ENCODE measurements around the gene RAB5IF.

Gene RAB5IF

DNA sequence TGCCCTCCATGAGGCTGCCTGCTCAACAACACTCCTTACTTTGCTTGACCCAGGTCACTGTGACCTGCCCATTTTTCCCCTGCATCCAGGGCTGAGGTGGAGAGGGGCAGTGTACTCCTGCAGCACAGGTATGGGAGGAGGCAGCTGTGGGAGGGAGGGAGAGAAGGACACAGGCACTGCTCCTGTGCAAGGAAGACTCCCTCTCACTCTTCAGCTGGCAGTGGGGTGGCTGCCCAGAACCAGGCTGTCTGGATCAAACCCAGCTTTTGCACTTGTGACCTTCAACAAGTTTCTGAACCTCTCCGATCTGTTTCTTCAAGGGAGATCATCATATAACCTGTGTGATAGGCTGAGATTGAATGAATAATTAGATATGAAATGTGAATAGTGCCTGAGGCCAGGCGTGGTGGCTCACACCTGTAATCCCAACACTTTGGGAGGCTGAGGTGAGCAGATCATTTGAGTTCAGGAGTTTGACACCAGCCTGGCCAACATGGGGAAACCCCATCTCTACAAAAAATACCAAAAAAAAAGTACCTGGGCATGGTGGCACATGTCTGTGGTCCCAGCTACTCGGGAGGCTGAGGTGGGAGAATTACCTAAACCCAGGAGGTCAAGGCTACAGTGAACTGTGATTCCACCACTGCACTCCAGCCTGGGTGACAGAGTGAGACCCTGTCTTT is 18.1 kb upstream of the RAB5IF start:
- TF ChIP-seq CTCF (conservative IDR thresholded peaks at IDR 0.05) (no peak), ZFX (IDR thresholded peaks at IDR 0.05) (no peak)
- H3K27ac ChIP-seq = no peak overlapping the region

- H3K27ac ChIP-seq = no peak overlapping the region
- TF ChIP-seq CTCF (conservative IDR thresholded peaks at IDR 0.05) = no peak
- no peak for TF ChIP-seq ZFX (IDR thresholded peaks at IDR 0.05)
Observed at GRCh38 chr20:36591281-36591680, 14.3 kb upstream of the RAB5IF start.

- TF ChIP-seq CTCF (conservative IDR thresholded peaks at IDR 0.05) (no peak; the same call in 1 of the 2 replicates), ZFX (IDR thresholded peaks at IDR 0.05) (no peak)
Observed at GRCh38 chr20:36591854-36592641, 13.5 kb upstream of the RAB5IF start.

GRCh38 chr20:36593347-36593929 is 12.1 kb upstream of the RAB5IF start:
- no peak overlapping the region for H3K27ac ChIP-seq
- TF ChIP-seq CTCF (conservative IDR thresholded peaks at IDR 0.05) = no peak
- TF ChIP-seq ZFX (IDR thresholded peaks at IDR 0.05) = no peak

More at GRCh38 chr20:36591854-36592641, 13.5 kb upstream of the RAB5IF start:
- no peak overlapping the region for H3K27ac ChIP-seq

DNA sequence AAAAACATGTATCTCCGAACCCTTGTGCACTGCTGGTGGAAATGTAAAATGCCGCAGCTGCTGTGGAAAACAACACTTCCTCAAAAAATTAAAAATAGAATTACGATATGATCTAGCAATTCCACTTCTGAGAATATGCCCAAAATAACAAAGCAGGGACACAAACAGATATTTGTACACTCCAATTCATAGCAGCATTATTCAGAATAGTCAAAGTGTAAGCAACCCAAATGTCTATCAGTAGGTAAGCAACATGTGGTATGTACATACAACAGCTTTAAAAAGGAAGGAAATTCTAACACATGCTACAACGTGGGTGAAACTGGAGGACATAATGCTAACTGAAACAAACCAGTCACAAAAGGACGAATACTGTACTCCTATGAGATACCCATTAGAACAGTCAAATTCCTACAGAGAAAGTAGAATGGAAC is 5.7 kb upstream of the RAB5IF start:
- TF ChIP-seq CTCF (conservative IDR thresholded peaks at IDR 0.05) (no peak), ZFX (IDR thresholded peaks at IDR 0.05) (no peak)
- no peak overlapping the region for H3K27ac ChIP-seq

- no peak for TF ChIP-seq ZFX (IDR thresholded peaks at IDR 0.05)
- TF ChIP-seq CTCF (conservative IDR thresholded peaks at IDR 0.05) = no peak
- H3K27ac ChIP-seq = no peak overlapping the region
Observed at GRCh38 chr20:36601540-36601939, 4.0 kb upstream of the RAB5IF start.

DNA sequence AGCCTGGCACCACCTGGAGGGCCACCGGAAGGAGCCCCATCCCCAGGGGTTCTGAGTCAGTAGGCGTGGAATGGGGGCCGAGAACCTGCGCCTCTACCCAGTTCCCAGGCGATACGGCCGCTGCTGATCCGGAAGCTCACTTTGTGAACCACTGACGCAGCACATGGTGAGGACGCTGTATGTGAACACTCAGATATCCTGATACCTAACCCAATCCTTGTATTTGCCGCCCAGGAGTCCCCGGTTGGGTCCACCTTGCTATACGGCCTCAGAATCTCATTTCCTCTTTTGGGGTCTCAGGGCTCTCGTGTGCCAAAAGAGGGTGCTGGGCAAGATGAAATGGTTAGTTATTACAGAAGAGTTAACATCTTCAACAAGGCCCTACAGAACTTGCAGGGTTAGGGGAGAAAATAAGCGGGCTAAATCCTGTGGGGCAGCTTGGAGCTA is 604 bp upstream of the RAB5IF start:
- H3K27ac ChIP-seq = peak overlapping the region; percentile 92
- TF ChIP-seq ZFX (IDR thresholded peaks at IDR 0.05) (no peak), CTCF (conservative IDR thresholded peaks at IDR 0.05) (no peak)
